Measurements from ENCODE around the gene DDX17. TPM values are rescaled to one million over a fixed set of nuclear protein-coding genes. Genes with fewer than 3 reads are reported as not detected.
"Not testable (repeated sequence)": the region's sequence is repeated elsewhere in the genome, so short reads cannot be mapped to it uniquely, and the experiment has no call there.

The DDX17 gene
- total RNA-seq, 2 experiments from 2014 or later = 511 to 521 TPM

GRCh38 chr22:38470179-38470578 is 35.9 kb downstream of the DDX17 start:
- H3K36me3 Mint-ChIP-seq (ENCODE audit: low read depth); POLR2A ChIA-PET; H3K9me3 Mint-ChIP-seq; DNase-seq; H3K27ac Mint-ChIP-seq; H3K4me3 Mint-ChIP-seq: not testable (repeated sequence)
- peaks cover 11% of the 10 kb centered on the region for H3K4me1 Mint-ChIP-seq
- peaks cover 27% of the 10 kb centered on the region for H3K27me3 Mint-ChIP-seq
- CTCF ChIA-PET = interaction anchor here (1.4 kb wide), 1 partner anchor 11 kb away, joined by 3 read pairs; no protein-coding TSS in a partner anchor

- no peak for DNase-seq
- CTCF ChIA-PET = interaction anchor here (1.4 kb wide), 1 partner anchor 12 kb away, joined by 3 read pairs; no protein-coding TSS in a partner anchor
- POLR2A ChIA-PET = interaction anchor here (1.7 to 1.9 kb wide), 2 partner anchors 10 to 16 kb away, joined by 6 read pairs; no protein-coding TSS in a partner anchor
Measured at GRCh38 chr22:38469306-38469781, 36.8 kb downstream of the DDX17 start.

DNA sequence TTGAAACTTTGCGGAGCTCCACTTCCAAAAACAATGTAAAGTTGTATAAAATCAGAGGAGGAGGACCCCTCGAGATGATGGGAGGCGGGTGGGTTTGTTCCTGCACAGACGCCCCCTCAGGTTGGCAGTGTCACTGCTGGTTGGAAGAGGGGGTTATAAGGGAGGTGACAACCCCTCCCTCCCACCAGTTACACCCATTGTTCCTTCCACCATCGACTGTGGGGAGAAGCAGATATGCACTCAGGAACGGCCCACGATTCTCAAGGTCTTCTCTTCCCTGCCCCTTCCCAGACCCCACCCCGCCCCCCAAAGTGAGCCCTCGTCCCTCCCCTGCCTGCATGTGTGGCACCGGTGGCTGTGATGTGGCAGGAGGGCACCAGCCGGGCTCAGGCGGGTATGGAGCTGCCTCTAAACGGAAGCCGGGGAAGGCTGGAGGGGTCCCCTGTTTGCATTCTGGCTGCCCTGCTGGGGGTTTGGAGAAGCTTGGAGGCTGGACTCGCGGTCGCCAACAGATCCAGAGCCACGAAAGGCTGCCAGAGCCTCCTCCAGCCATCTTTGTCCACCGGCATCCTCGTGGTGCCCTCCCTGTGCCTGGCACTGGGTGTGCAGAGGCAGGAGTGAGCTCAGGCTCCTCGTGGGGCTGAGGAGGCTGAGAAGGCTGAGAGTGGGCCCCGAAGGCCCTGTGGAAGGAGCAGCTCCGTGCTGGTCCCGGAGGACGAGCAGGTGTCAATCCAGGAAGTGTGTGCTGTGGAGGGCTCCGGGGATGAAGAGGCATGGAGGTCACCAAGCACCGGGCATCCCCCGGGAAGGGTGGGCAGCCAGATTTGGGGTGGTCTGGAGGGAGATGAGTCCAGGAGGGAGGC is 37.4 kb downstream of the DDX17 start:
- Mint-ChIP-seq H3K27me3 (peaks cover 32% of the 10 kb centered on the region), H3K9me3 (no peaks in the 10 kb centered on the region), H3K4me1 (peaks cover 11% of the 10 kb centered on the region), H3K4me3 (peak overlapping the region; percentile 32), H3K36me3 (ENCODE audit: low read depth) (no peaks in the 10 kb centered on the region), H3K27ac (no peak overlapping the region)
- ChIA-PET POLR2A (interaction anchor here (0.6 to 1.9 kb wide), 5 partner anchors 10 to 100 kb away, joined by 3 to 6 read pairs (median 3); no protein-coding TSS in a partner anchor), CTCF (interaction anchor here (1.4 kb wide), 1 partner anchor 13 kb away, joined by 3 read pairs; no protein-coding TSS in a partner anchor)
- DNase-seq = no peak

More at GRCh38 chr22:38469306-38469781, 36.8 kb downstream of the DDX17 start:
- peaks cover 30% of the 10 kb centered on the region for H3K27me3 Mint-ChIP-seq
- no peak overlapping the region for H3K27ac Mint-ChIP-seq
- H3K4me3 Mint-ChIP-seq = no peak overlapping the region
- no peaks in the 10 kb centered on the region for H3K9me3 Mint-ChIP-seq
- peaks cover 11% of the 10 kb centered on the region for H3K4me1 Mint-ChIP-seq
- no peaks in the 10 kb centered on the region for H3K36me3 Mint-ChIP-seq (ENCODE audit: low read depth)

DNA sequence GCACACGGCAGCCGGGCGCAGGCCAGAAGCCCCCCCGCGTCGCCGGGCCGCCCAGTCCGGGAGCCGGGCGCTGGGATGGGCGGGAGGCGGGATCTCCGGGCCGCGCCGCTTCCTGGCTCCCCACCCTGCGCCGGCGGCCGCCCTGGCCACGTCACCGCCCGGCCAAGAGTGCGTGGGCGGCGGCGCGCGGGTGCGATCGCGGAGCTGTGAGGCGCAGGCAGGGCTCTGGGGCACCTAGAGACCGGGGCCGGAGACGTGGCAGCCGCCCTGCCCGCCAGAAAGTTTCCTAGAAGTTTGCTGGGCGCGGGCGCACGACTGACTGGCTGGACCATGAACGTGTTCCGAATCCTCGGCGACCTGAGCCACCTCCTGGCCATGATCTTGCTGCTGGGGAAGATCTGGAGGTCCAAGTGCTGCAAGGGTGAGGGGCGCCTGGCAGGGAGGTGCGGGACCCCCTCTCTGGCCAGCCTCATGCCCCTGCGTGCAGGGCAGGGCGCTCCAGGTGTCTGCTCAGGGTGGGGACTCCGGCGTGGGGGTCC is 38.1 kb downstream of the DDX17 start, which contains the start of gene KDELR3:
Gene KDELR3, plus strand, starts transcription at position 193 of the 539 bp plus-strand sequence. Its CDS starts 138 bp downstream, at position 331.
- Mint-ChIP-seq H3K9me3 (no peaks in the 10 kb centered on the region), H3K27me3 (peaks cover 37% of the 10 kb centered on the region), H3K4me3 (peak within 1 kb of the TSS; percentile 56), H3K36me3 (ENCODE audit: low read depth) (no peaks in the 10 kb centered on the region), H3K27ac (no peak within 1 kb of the TSS), H3K4me1 (peaks cover 11% of the 10 kb centered on the region)
- CTCF ChIA-PET = no interaction called here
- POLR2A ChIA-PET = interaction anchor here (0.6 to 1.9 kb wide), 5 partner anchors 11 to 101 kb away, joined by 3 to 6 read pairs (median 3); no protein-coding TSS in a partner anchor
- peak; percentile 57 for DNase-seq

- Mint-ChIP-seq H3K36me3 (ENCODE audit: low read depth) (no peaks in the 10 kb centered on the region), H3K9me3 (no peaks in the 10 kb centered on the region)
- POLR2A ChIA-PET = no interaction called here
Measured at GRCh38 chr22:38467438-38467903, 38.6 kb downstream of the DDX17 start.

GRCh38 chr22:38465673-38466490 is 40.2 kb downstream of the DDX17 start:
- ChIA-PET POLR2A (no interaction called here), CTCF (no interaction called here)
- Mint-ChIP-seq H3K27ac (no peak overlapping the region), H3K9me3 (no peaks in the 10 kb centered on the region), H3K27me3 (peaks cover 53% of the 10 kb centered on the region), H3K4me3 (no peak overlapping the region), H3K4me1 (peaks cover 15% of the 10 kb centered on the region), H3K36me3 (ENCODE audit: low read depth) (no peaks in the 10 kb centered on the region)
- no peak for DNase-seq

More at GRCh38 chr22:38467438-38467903, 38.6 kb downstream of the DDX17 start:
- Mint-ChIP-seq H3K27ac (no peak overlapping the region), H3K27me3 (peaks cover 38% of the 10 kb centered on the region), H3K4me3 (peak overlapping the region; percentile 56), H3K4me1 (peaks cover 11% of the 10 kb centered on the region)
- no peak for DNase-seq
- CTCF ChIA-PET = no interaction called here

DNA sequence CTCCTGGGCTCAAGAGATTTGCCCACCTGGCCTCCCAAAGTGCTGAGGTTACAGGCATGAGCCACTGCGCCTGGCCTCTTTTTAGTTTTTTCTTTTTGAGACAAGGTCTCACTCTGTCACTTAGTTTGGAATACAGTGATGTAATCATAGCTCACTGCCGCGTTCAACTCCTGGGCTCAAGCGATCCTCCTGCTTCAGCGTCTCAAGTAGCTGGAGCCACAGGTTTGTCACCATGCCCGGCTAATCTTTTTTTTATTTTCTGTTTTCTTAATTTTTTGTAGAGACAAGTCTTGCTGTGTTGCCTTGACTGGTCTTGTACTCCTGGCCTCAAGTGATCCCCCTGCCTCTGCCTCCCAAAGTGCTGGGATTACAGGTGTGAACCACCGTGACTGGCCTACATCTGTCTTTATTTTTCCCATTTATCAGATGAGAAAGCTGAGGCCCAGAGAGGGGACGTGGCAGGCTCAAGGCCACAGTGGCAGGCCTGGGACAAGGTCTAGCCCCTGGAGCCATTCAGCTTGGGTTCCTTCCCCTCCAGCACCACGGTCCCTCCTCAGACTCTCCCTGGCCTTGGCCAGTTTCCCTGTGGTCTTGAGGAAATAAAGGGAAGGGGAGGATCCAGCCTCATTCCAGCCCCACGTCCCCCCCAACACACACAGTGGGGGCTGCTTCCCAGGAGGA is 41.0 kb downstream of the DDX17 start:
- Mint-ChIP-seq H3K27ac (no peak overlapping the region), H3K36me3 (ENCODE audit: low read depth) (no peaks in the 10 kb centered on the region), H3K27me3 (peaks cover 61% of the 10 kb centered on the region), H3K4me1 (peaks cover 18% of the 10 kb centered on the region), H3K4me3 (no peak overlapping the region), H3K9me3 (no peaks in the 10 kb centered on the region)
- ChIA-PET CTCF (interaction anchor here (0.7 kb wide), 1 partner anchor 10 kb away, joined by 3 read pairs; no protein-coding TSS in a partner anchor), POLR2A (no interaction called here)
- DNase-seq = no peak

- peaks cover 75% of the 10 kb centered on the region for H3K27me3 Mint-ChIP-seq
- no peak overlapping the region for H3K27ac Mint-ChIP-seq
- POLR2A ChIA-PET = interaction anchor here (0.5 to 1.4 kb wide), 5 partner anchors 12 to 458 kb away, joined by 3 to 5 read pairs (median 3); no protein-coding TSS in a partner anchor
- H3K4me1 Mint-ChIP-seq = peaks cover 16% of the 10 kb centered on the region
- DNase-seq = no peak
- no peak overlapping the region for H3K4me3 Mint-ChIP-seq
- no peaks in the 10 kb centered on the region for H3K36me3 Mint-ChIP-seq (ENCODE audit: low read depth)
- no peaks in the 10 kb centered on the region for H3K9me3 Mint-ChIP-seq
- CTCF ChIA-PET = interaction anchor here (1.1 kb wide), 1 partner anchor 59 kb away, joined by 3 read pairs; no protein-coding TSS in a partner anchor
Measured at GRCh38 chr22:38462960-38463784, 42.9 kb downstream of the DDX17 start.

- ChIA-PET CTCF (no interaction called here), POLR2A (interaction anchor here (1.3 kb wide), 1 partner anchor 28 kb away, joined by 3 read pairs; no protein-coding TSS in a partner anchor)
- H3K9me3 Mint-ChIP-seq = no peaks in the 10 kb centered on the region
- no peak overlapping the region for H3K27ac Mint-ChIP-seq
- peaks cover 10% of the 10 kb centered on the region for H3K4me1 Mint-ChIP-seq
- H3K36me3 Mint-ChIP-seq (ENCODE audit: low read depth) = no peaks in the 10 kb centered on the region
- peaks cover 77% of the 10 kb centered on the region for H3K27me3 Mint-ChIP-seq
- peak; percentile 70 for DNase-seq
- no peak overlapping the region for H3K4me3 Mint-ChIP-seq
Measured at GRCh38 chr22:38461414-38462081, 44.6 kb downstream of the DDX17 start.

DNA sequence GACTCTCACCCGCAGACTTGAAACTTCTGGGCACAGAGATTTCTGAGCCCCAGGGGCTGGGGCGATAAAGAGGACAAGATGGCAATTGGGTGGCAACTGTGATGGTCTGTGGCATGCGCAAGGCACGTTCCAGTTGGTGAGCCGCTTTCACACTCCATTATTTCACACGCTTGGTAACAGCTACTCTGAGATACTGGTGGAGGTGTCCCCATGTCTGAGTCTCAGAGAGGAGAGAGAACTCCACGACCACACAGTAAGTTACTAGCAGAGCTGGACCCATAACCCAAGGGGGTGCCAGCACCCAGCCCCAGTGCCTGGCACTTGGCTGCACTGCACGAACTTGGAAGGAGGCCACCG is 45.1 kb downstream of the DDX17 start:
- POLR2A ChIA-PET = no interaction called here
- Mint-ChIP-seq H3K4me3 (no peak overlapping the region), H3K9me3 (no peaks in the 10 kb centered on the region), H3K4me1 (peaks cover 14% of the 10 kb centered on the region), H3K36me3 (ENCODE audit: low read depth) (no peaks in the 10 kb centered on the region), H3K27ac (no peak overlapping the region), H3K27me3 (peaks cover 76% of the 10 kb centered on the region)
- CTCF ChIA-PET = no interaction called here
- DNase-seq = no peak

DNA sequence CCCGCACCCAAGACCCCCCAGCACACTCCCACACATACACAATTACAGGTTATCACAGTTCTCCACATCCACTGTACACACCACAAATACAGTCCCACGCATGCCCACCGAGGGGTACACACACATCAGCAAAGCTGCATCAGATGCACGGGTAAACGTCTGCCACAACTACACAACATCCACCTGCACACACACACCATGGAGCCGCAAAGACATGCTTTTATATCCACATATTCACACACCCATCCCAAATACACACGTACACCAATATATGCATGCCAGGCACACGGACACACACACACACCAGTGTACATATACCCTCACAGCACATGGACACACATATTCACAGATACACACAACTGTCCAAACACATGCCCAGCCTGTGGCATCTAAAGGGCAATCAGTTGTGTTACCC is 45.7 kb downstream of the DDX17 start:
- H3K36me3 Mint-ChIP-seq (ENCODE audit: low read depth) = no peaks in the 10 kb centered on the region
- ChIA-PET CTCF (no interaction called here), POLR2A (no interaction called here)
- peaks cover 16% of the 10 kb centered on the region for H3K4me1 Mint-ChIP-seq
- DNase-seq = no peak
- no peak overlapping the region for H3K27ac Mint-ChIP-seq
- H3K4me3 Mint-ChIP-seq = no peak overlapping the region
- peaks cover 73% of the 10 kb centered on the region for H3K27me3 Mint-ChIP-seq
- no peaks in the 10 kb centered on the region for H3K9me3 Mint-ChIP-seq

Measured in activated CD4-positive, alpha-beta memory T cell treated with anti-CD3 and anti-CD28 coated beads, Interleukin-2, amount 10 ng/mL, durations not matched to agents 7 days and 5 days (primary cell).